A549 (cell line): ENCODE results near the gene UNC93A. TPM values are rescaled to one million over a fixed set of nuclear protein-coding genes. Genes with fewer than 3 reads are reported as not detected.

ENCODE experiments used
- ATAC-seq, 2 experiments: fragments of 200-7000 bp in 1 of 2; fragments of >200 bp in 1 of 2; cut with Nextera tagmentation in 1 of 2; cut with Tn5 transposase in 1 of 2; 3 replicates each; pipeline versions ENCODE4 v1.8.0 to v1.9.1; 2018 to 2020; ENCODE audit warnings: mild to moderate bottlenecking in 1 of 2, moderate library complexity in 1 of 2
- CTCF ChIA-PET: fragments of 300-600 bp; sonication (Branson Sonifier 250); formaldehyde crosslinking; extraction: SDS; loops from one replicate; lab custom pipeline; 2021; ENCODE audit warnings: antibody characterized with exemption, inconsistent platforms; lab: Yijun Ruan, JAX
- POLR2A ChIA-PET: fragments of 350-600 bp; formaldehyde crosslinking; extraction: SDS; loops from one replicate; lab custom pipeline; 2021; ENCODE audit warnings: antibody characterized with exemption, inconsistent platforms; lab: Yijun Ruan, JAX
- DNase-seq, 2 experiments: peaks; one replicate each; pipeline versions ENCODE4 v3.0.0 to v3.0.0-alpha.2; 2011 to 2016; ENCODE audit warnings: low read depth in 1 of 2, low spot score in 1 of 2
- FAIRE-seq: peaks from 2 replicates; lab custom pipeline; 2011; peaks lifted over from hg19 to GRCh38; lab: Jason Lieb, UNC
- H3K27ac ChIP-seq, 2 experiments: fragments of >200 bp; sonication (Bioruptor Twin); formaldehyde crosslinking; 3 replicates each; pipeline ENCODE4 v1.5.1; 2016 to 2017
- H3K4me1 ChIP-seq: fragments of >200 bp; sonication (Bioruptor Twin); formaldehyde crosslinking; 3 replicates; pipeline ENCODE4 v1.6.1; 2016
- H3K4me2 ChIP-seq: fragments of >200 bp; sonication (Bioruptor Twin); formaldehyde crosslinking; 3 replicates; pipeline ENCODE4 v1.6.1; 2016
- H3K4me3 ChIP-seq: fragments of >200 bp; sonication (Bioruptor Twin); formaldehyde crosslinking; 3 replicates; pipeline ENCODE4 v1.5.1; 2016
- H3K9me3 ChIP-seq: fragments of >200 bp; sonication (Bioruptor Twin); formaldehyde crosslinking; 3 replicates; pipeline ENCODE4 v1.6.1; 2016
- CHD2 ChIP-seq: fragments of 150-350 bp; IDR thresholded peaks from 2 replicates; pipeline ENCODE4 v1.6.1; 2014; ENCODE audit warnings: low read length; ENCODE audit not compliant: partially characterized antibody
- EHMT2 ChIP-seq: fragments of 200-600 bp; sonication (generic); IDR thresholded peaks from 2 replicates; pipeline ENCODE4 v1.6.1; 2016; ENCODE audit warnings: antibody characterized with exemption, low read depth, mild to moderate bottlenecking, moderate library complexity
- HDAC2 ChIP-seq: fragments of 200-600 bp; sonication (generic); IDR thresholded peaks from 2 replicates; pipeline ENCODE4 v1.6.1; 2016
- HEYL ChIP-seq: fragments of 250-450 bp; sonication (Bioruptor Pico); IDR thresholded peaks from 2 replicates; pipeline ENCODE4 v1.8.0; 2021; ENCODE audit warnings: mild to moderate bottlenecking, moderate library complexity
- HMGXB4 ChIP-seq: fragments of 250-450 bp; sonication (Bioruptor Pico); IDR thresholded peaks from 2 replicates; pipeline ENCODE4 v1.5.0; 2021; ENCODE audit warnings: mild to moderate bottlenecking, moderate library complexity, borderline replicate concordance
- HOXB13 ChIP-seq: fragments of 250-450 bp; sonication (Bioruptor Pico); IDR thresholded peaks from 2 replicates; pipeline ENCODE4 v1.5.0; 2020; ENCODE audit warnings: low read depth, mild to moderate bottlenecking, moderate library complexity
- KDM5A ChIP-seq: fragments of 200-600 bp; sonication (generic); IDR thresholded peaks from 2 replicates; pipeline ENCODE4 v1.6.1; 2016; ENCODE audit warnings: antibody characterized with exemption, mild to moderate bottlenecking
- MAFK ChIP-seq: fragments of 450-650 bp; IDR thresholded peaks from 2 replicates; pipeline ENCODE4 v1.6.1; 2014; ENCODE audit not compliant: partially characterized antibody
- MYC ChIP-seq: IDR thresholded peaks from 2 replicates; pipeline ENCODE4 v1.6.1; 2012; ENCODE audit warnings: mild to moderate bottlenecking, inconsistent platforms, low read length, improper control_type of control experiment, borderline replicate concordance
- NR3C1 ChIP-seq: fragments of >200 bp; sonication (Bioruptor Twin); formaldehyde crosslinking; IDR thresholded peaks from 3 replicates; pipeline ENCODE4 v1.6.1; 2017
- POLR2A ChIP-seq: IDR thresholded peaks from 2 replicates; pipeline ENCODE4 v1.6.1; 2012; ENCODE audit warnings: mild to moderate bottlenecking, low read length
- RAD21 ChIP-seq, 2 experiments: fragments of >200 bp in 1 of 2; sonication (Bioruptor Twin) in 1 of 2; formaldehyde crosslinking in 1 of 2; IDR thresholded peaks in 1 of 2; conservative IDR thresholded peaks in 1 of 2; 2 replicates in 1 of 2; 3 replicates in 1 of 2; pipeline ENCODE4 v1.6.1; 2012 to 2018; ENCODE audit warnings: inconsistent platforms in 1 of 2
- RARB ChIP-seq: fragments of 250-450 bp; sonication (Bioruptor Pico); IDR thresholded peaks from 2 replicates; pipeline ENCODE4 v1.8.0; 2021; ENCODE audit warnings: mild to moderate bottlenecking, moderate library complexity
- REST ChIP-seq: fragments of 200-600 bp; sonication (generic); IDR thresholded peaks from 2 replicates; pipeline ENCODE4 v1.6.1; 2016; ENCODE audit warnings: antibody characterized with exemption, mild to moderate bottlenecking, moderate library complexity
- SREBF2 ChIP-seq: fragments of 450-650 bp; IDR thresholded peaks from 2 replicates; pipeline ENCODE4 v1.6.1; 2014; ENCODE audit warnings: mild to moderate bottlenecking, moderate library complexity
- USF2 ChIP-seq: fragments of 450-650 bp; IDR thresholded peaks from 2 replicates; pipeline ENCODE4 v1.6.1; 2014; ENCODE audit warnings: antibody characterized with exemption
- ZC3H11A ChIP-seq: fragments of 450-650 bp; IDR thresholded peaks from 2 replicates; pipeline ENCODE4 v1.6.1; 2014; ENCODE audit warnings: antibody characterized with exemption, mild to moderate bottlenecking
- ZFP36 ChIP-seq: fragments of 450-650 bp; IDR thresholded peaks from 2 replicates; pipeline ENCODE4 v1.6.1; 2014; ENCODE audit warnings: borderline replicate concordance; ENCODE audit not compliant: partially characterized antibody
- WGBS: methylation state at CpG from one replicate; pipeline ENCODE4 v1.1.6; 2017; ENCODE audit errors: missing lambda C conversion rate; 5-methylcytosine and 5-hydroxymethylcytosine counted together
- polyA plus RNA-seq, 4 experiments: library from polyadenylated mRNA; depleted of rRNA in 3 of 4; stranded (reverse); fragments of >200 nt; fragmentation: RNase III in 1 of 4; extraction: RNeasy Plus Mini Kit Qiagen cat#74134 plus additional on column Dnase treatment in 1 of 4; gene quantifications; 2 replicates in 3 of 4; 3 replicates in 1 of 4; pipeline ENCODE4 v1.2.3, GENCODE V29; 2011 to 2017
- TF ChIP-seq, protein P1 (sequence below): fragments of 150-350 bp; IDR thresholded peaks from 2 replicates; pipeline ENCODE4 v1.6.1; 2014; ENCODE audit warnings: low read depth, mild to moderate bottlenecking, low read length

The UNC93A gene
- polyA plus RNA-seq, 2 of the 4 experiments (the other 2 are of a cell fraction): not detected

DNA sequence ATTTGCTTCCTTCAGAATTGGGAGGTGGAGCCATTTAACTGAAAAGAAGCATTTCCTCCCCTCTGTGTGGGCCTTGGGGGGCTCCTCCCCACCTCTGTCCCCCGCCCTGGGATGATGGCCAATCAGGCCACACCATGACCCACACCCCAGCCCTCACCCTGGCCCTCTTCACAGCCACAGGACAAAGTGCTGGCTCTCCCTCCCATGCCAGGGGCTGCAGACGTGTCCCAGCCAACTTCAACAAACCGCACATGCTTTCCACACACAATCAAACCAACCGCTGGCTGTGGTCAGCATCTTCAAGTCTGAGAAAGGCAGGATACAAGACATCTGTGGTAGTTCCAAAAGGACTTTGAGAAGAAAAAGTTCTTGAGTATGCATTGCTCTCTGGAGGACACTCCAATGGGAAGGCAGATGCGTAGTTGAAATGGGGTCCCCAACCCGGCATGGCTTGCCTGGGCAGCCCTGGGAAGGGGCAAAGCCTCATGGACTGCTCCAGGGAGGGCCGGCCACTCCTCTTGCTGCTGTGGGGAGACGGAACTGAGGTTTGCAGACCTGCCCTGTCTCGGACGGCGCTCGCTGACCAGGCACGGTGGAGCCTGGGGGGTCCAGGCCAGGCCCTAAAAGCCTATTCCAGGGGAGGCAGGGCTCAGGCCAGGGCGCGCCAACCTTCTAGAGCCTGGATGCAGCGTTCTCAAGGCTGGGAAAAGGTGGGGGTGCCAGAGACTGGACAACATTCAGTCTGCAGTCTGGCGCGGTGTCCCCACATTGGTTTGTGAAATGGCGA lies 45.9 kb downstream of the UNC93A start:
- Histone ChIP-seq H3K4me1 (peaks cover 6% of the 10 kb centered on the region; the same call in 2 of the 3 replicates), H3K4me2 (no peak overlapping the region), H3K4me3 (no peak overlapping the region), H3K9me3 (no peaks in the 10 kb centered on the region), H3K27ac (no peak overlapping the region)
- WGBS: 85% methylated on average over 8 of the region's 19 CpGs
- CTCF ChIA-PET: interaction anchor here (0.7 to 1.1 kb wide), 2 partner anchors 14 to 332 kb away, joined by 4 to 5 read pairs; no protein-coding TSS in a partner anchor
- FAIRE-seq (no peak), ATAC-seq (no peak), DNase-seq (no peak)
- TF ChIP-seq HEYL (CRISPR knock-in tag) (no peak), MYC (no peak), HOXB13 (CRISPR knock-in tag) (no peak), NR3C1 (no peak), HMGXB4 (CRISPR knock-in tag) (no peak), SREBF2 (no peak), MAFK (no peak), ZC3H11A (no peak)
- TF ChIP-seq, protein P1, sequence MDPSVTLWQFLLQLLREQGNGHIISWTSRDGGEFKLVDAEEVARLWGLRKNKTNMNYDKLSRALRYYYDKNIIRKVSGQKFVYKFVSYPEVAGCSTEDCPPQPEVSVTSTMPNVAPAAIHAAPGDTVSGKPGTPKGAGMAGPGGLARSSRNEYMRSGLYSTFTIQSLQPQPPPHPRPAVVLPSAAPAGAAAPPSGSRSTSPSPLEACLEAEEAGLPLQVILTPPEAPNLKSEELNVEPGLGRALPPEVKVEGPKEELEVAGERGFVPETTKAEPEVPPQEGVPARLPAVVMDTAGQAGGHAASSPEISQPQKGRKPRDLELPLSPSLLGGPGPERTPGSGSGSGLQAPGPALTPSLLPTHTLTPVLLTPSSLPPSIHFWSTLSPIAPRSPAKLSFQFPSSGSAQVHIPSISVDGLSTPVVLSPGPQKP: no peak
- POLR2A ChIA-PET: no interaction called here

- WGBS: 35% methylated on average over 5 of the region's 5 CpGs
- Histone ChIP-seq H3K4me2 (no peak overlapping the region), H3K4me1 (peaks cover 10% of the 10 kb centered on the region; the same call in 2 of the 3 replicates), H3K4me3 (no peak overlapping the region), H3K27ac (no peak overlapping the region), H3K9me3 (no peaks in the 10 kb centered on the region)
- ChIA-PET CTCF (no interaction called here), POLR2A (no interaction called here)
- no peak for DNase-seq
- TF ChIP-seq KDM5A (no peak), CHD2 (no peak), NR3C1 (no peak)
- no peak for FAIRE-seq
- ATAC-seq: no peak
Observed at GRCh38 chr6:167337675-167338449, 46.7 kb downstream of the UNC93A start.

DNA sequence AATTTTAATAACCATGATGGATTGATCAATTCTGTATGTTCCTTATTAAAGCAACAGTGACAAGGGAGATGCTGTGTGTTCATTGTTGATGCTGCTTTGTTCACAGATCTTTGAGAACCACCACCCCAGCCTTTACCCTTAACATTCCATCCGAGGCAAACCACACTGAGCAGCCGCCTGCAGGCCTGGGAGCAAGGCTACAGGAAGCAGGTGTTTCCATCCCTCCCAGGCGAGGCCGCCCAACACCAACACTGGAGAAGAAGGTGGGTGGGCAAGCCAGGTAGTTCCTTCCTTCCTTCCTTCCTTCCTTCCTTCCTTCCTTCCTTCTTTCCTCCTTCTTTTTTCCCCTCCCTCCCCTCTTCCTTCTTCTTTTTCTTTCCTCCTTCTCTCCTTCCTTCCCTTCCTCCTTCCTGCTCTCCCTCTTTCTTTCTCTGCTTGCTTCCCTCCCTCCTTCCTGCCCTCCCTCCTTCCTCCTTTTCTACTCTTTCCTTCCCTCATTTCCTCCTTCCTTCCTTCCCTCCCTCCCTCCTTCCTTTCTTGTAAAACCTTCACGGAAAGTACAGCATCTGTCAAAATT lies 47.5 kb downstream of the UNC93A start:
- no peak for DNase-seq
- Histone ChIP-seq H3K27ac (no peak overlapping the region), H3K4me1 (peaks cover 10% of the 10 kb centered on the region; the same call in 2 of the 3 replicates), H3K4me3 (no peak overlapping the region), H3K4me2 (no peak overlapping the region), H3K9me3 (no peaks in the 10 kb centered on the region)
- 76% methylated on average over 5 of the region's 5 CpGs for WGBS
- TF ChIP-seq HOXB13 (CRISPR knock-in tag): no peak
- no peak for TF ChIP-seq POLR2A
- no peak for TF ChIP-seq ZFP36
- no peak for TF ChIP-seq NR3C1
- no peak for TF ChIP-seq EHMT2
- TF ChIP-seq RAD21 (conservative IDR thresholded peaks at IDR 0.05 in 1 of 2, IDR thresholded peaks at IDR 0.05 in 1 of 2): no peak
- no peak for TF ChIP-seq REST
- no peak for TF ChIP-seq USF2
- TF ChIP-seq RARB: no peak
- no peak for TF ChIP-seq HDAC2
- no peak for ATAC-seq
- FAIRE-seq: no peak
- CTCF ChIA-PET: no interaction called here
- POLR2A ChIA-PET: no interaction called here
